ENCODE results near the gene FUCA2.
A peak's percentile ranks its signal among the peaks of the same experiment; 100 is the strongest.

FUCA2 gene

DNA sequence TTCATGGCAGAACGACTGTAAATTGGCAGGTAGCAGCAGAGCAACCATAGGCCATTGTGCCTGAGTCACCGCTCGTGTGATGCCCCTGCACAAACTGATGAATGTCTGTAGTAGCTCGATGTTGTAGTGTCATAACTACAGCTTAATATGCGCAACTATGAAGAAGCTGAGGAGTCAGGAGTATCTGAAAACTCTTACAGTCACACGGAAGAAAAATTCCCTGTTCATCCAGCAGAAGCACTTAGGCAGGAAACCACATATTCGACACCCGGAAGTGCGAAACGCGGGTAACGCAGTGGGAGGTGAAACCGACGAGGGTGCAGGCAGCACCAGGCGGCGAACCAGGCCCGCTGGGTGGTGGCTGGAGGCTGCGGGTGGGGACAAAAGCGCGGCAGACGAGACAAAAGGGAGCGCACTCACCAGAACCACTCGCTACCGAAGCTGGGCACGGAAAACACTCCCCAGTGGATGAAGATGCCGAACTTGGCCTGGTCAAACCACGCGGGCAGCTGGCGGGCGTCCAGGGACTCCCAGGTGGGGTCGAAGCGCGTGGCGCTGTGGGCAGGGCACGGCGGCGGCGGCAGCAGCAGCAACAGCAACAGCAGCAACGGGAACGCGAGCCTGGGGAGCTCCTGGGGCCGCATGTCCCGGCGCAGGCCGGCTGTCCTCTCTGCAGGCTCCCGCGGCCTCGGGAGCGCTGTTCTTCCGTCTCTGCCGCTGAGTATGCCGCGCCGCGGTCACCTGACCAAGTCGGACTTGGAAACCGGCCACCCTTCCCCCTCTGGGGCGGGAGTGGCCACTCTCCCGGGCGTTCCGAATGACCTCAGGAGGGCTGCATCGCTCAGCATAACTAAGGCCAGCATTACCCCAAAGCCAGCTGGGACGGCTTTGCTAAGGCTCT lies at the start of gene FUCA2:
Gene FUCA2 (minus strand): TSS at position 730 of the 901 bp plus-strand sequence. CDS start 86 bp downstream, at position 644.
- peak; percentile 24 to 35 for DNase-seq (ENCODE audit: low read depth in 2 of 2)

DNA sequence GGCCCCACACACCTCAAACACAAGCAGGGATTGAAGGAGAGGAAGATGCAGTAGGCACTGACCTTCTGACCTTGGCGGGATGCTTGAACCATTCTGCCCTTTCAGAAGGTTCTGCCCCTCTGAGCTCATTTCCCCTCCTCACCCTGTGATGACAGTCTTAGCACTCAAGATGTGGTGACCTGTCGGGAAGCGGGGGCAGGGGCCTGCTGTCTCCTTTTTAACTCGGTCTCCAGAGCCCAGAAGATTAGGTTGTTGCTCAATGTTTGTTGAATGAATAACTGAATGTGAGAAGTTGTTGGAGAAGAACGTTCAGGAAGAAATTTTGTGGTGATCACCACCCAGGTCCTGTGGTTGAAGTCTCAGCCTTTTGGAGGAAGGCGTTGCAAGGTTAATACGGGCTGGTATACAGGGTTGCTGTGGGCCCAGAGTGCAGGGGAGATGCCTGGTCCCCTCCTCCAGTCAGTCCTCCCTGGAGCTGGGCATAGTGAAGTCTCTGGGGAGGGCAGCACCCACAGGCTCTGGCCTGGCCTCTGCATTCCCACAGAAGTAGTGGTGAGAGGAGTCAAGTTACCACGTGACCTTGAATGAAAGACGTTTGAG lies 49.7 kb upstream of the FUCA2 start:
- DNase-seq (ENCODE audit: low read depth in 2 of 2), result no peak

DNA sequence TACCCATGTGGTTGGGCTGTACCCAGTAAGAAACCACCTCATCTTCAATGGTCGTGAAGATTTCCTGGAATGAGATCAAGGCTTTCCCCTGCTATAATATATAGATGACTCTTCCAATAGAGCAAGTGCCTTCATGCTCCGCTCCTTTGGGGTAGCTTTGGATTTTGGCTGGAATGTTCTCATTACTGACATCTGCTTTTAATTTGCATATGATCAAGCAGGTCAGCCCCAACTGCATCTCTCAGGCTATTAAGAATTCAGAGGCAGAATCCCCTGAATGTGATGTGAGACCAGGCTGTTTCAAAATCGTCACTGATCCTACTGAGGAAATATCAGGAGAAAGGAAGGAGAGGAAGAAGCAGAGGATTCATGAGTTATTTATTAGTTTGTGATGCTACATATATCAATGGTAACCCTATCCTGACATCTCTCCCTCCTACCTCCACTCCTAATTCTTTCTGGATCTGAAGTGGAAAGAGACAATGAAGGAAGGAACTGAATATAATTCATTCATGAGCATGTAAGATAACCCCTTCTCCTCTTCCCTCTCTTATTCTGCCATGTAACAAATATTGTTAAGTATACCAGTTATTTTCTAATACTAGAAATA lies 47.6 kb upstream of the FUCA2 start:
- no peak for DNase-seq (ENCODE audit: low read depth in 2 of 2)

GRCh38 chr6:143556529-143556928 lies 45.0 kb upstream of the FUCA2 start:
- DNase-seq (ENCODE audit: low read depth in 2 of 2), result no peak

GRCh38 chr6:143555582-143555981 lies 44.1 kb upstream of the FUCA2 start:
- DNase-seq (ENCODE audit: low read depth in 2 of 2), result no peak

DNA sequence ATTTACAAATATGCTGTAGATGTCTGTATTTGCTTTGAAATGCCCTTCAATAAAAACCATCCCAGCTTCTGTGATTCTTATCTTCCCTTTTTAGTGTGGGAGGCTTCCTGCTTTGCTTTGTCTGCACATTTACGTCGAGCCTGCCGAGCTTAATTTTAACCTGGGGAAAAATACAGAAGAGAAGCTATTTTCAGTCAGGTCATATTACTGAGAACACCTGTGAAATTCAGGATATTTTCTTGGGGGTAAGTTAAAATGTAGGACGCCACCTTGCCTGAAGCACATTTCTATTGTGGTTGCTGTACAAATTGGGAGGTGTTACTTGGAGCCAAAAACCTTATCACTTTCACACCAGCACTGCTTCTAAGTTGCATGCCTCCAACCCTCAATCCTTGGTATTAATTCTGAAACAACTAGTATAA lies 43.6 kb upstream of the FUCA2 start:
- DNase-seq (ENCODE audit: low read depth in 2 of 2), result no peak

DNA sequence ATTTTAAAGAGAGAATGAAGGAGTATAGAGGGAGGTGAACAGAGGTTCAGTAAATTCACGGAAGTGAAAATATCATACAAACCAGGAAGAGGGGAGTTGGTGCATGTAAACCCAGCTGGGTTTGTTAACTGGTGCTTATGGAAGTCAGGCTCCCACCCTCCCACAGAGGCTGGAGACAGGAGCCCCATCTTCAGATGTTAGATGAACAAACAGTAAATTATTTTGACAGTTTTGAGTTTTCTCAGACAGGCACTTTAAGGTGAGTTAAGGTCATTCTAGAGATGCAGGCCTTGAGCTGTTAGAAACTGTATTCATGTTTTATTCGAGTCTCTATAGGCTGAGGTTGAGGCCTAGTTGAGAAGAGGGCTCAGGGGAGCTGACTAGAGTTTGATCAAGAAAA lies 41.8 kb upstream of the FUCA2 start:
- DNase-seq (ENCODE audit: low read depth in 2 of 2), result no peak

GRCh38 chr6:143549949-143550268 lies 38.4 kb upstream of the FUCA2 start:
- no peak for DNase-seq (ENCODE audit: low read depth in 2 of 2)

DNA sequence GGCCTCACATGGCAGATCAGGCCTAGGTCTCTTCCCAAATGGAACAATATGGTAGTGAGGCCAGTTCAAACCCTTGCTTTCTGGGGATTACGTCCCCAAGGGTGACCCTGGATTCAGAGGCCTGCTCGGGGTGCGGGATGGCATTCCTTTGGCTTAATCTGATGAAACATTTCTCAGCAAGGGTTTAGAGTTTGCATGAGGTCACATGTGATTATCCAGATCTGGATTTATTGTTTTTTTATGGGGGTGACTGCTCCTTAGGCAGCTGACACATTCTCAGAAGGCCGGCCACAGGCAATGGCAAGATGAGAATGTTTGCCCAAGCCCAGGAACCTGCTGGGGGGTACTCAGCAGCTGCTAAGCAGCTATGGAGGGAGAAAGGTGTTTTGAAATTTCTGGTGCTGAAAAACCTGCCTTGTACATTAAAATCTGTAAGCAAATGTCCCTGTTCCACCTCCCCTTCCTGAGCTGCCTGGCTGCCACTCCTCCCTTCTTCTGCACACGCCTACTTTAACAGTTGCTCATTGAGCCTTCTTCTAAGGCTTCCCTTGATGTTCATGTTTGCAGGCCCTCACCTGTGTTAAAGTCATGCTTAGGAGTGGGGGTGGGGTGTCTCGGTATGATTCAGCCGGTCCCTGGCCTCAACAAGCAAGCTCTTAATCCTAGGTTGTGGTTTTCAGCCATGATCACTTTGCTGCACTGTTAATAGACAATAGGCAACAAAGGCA lies 37.9 kb upstream of the FUCA2 start:
- no peak for DNase-seq (ENCODE audit: low read depth in 2 of 2)

DNA sequence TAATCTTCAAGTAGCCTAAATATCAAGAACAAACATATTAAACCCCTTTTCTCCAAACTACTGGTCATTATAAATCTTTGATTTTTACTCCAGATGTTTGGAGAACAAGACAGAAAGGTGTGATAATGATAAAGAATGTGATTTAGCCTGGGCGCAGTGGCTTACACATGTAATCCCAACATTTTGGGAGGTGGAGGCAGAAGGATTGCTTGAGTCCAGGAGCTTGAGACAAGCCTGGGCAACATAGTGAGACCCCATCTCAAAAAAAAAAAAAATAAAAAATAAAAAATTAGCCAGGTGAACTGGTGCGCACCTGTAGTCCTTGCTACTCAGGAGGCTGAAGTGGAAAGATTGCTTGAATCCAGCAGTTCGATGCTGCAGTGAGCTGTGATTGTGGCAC lies 35.1 kb upstream of the FUCA2 start:
- DNase-seq (ENCODE audit: low read depth in 2 of 2), result no peak

GRCh38 chr6:143545976-143546547 lies 34.5 kb upstream of the FUCA2 start:
- DNase-seq (ENCODE audit: low read depth in 2 of 2), result no peak

DNA sequence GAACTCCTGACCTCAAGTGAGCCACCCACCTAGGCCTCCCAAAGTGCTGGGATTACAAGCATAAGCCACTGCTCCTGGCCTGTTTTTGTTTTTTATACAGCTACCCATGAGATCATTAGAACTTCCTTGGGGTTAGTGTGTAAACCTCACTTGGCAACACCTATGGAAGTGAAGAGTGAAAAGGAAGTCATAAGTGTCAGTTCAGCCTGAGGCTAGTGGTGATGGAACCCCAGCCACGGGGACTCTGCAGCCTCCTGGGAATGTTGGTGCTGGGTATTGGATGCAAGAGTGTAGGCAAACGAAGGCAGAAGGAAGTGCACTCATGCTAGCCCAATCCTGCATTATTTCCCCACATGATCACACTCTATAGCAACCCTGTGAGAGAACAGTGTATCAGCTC lies 33.6 kb upstream of the FUCA2 start:
- no peak for DNase-seq (ENCODE audit: low read depth in 2 of 2)

DNA sequence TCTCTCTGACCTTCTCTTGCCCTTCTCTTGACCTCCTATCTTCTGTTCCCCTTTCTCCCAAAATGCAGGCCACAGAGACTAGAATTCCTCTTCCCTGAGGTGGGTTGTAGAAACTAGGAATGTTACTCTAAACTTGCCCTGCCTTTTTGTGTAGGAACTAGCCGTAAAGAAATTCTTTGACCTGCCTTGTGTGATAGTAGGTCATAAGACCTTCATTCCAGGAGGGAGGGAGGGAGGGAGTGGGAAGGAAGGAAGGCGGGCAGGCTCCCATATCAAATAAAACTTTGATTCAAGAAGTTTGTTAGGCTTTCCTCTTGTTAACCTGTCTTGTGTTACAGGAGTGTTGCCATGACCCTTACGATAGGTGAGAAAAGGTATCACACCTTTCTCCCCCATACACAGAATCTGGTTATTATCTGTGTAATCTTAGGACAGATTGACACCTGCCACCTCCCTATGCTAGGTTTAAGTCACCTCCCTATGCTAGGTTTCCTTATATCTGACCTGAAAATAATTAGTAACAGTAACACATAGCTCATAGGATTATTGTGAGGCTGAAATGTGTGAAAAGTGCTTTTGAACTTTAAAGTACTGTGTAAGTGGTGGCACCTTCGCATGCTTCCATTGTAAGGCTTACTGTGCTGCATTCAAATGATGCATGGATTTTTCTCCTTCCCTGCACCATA lies 32.6 kb upstream of the FUCA2 start:
- DNase-seq (ENCODE audit: low read depth in 2 of 2), result no peak

- DNase-seq (ENCODE audit: low read depth in 2 of 2), result no peak
Observed at GRCh38 chr6:143543435-143543834, 31.9 kb upstream of the FUCA2 start.

GRCh38 chr6:143542888-143543287 lies 31.4 kb upstream of the FUCA2 start:
- DNase-seq (ENCODE audit: low read depth in 2 of 2), result no peak

DNA sequence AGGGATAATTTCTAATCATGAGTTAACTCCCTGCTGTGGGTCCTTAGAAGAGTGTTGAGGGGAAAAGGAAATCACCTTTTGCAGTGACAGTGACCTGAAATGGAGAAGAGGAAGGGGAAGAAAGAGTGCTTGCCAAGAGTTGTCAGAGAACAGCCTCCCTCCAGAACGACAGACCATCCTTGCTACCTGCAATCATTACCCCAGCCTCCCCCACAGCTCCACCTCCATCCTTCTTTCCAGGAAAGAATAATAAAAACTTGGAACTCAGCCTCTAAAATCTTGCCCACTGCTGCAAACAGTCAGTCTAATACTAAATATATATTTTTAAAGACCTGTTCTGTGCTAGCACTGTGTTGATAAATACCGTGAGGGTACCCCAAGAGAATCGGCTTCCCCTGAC lies 28.7 kb upstream of the FUCA2 start:
- DNase-seq (ENCODE audit: low read depth in 2 of 2), result no peak

- DNase-seq (ENCODE audit: low read depth in 2 of 2), result no peak
Observed at GRCh38 chr6:143539734-143540133, 28.2 kb upstream of the FUCA2 start.

DNA sequence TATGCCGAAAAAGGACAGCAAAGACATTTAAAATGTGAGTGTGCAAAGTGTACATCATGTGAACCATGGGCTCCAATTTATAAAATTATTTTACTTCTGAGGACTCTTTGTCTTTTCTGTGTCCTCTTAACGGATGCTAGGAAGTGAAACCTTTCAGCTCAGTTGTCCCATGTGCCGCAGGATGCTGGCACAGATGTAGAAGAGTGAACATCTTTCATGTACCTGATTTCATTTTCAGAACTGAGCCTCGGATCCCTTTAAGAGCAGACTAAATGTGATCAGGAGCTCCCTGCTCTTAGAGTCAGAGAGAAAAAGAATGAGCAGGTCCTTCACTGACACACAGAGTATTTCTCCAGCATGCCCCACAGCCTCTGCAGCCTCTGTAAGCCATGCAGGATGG lies 27.6 kb upstream of the FUCA2 start:
- DNase-seq (ENCODE audit: low read depth in 2 of 2), result no peak

DNA sequence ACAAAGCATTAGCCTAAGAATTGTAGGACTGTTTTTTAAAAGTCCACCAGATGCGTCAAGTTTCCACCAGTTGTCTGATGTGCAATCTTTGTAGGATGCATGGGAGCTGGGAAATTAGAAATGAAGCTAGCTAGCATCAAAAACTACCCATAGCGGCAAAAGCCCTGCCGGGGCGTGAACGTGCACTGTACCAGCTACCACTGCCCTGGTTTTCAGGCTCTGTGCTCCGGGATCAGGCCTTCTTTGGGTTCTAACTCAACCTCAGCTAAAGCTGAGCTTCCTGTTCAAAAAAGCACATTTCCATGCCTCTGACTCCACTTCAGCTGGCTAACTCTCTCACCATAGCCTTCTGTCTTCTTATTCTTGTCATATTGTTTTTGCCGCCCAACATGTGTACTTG lies 26.9 kb upstream of the FUCA2 start:
- DNase-seq (ENCODE audit: low read depth in 2 of 2), result no peak

- DNase-seq (ENCODE audit: low read depth in 2 of 2), result peak; percentile 21 to 36
Observed at GRCh38 chr6:143536866-143537691, 25.6 kb upstream of the FUCA2 start.
